H9 (cell line): ENCODE data around the gene SKIC2. TPM values are rescaled to one million over a fixed set of nuclear protein-coding genes. Genes with fewer than 3 reads are reported as not detected.

ENCODE experiments used
- DNase-seq: peaks from one replicate; pipeline ENCODE4 v3.0.0-alpha.2; 2017
- H2AFZ ChIP-seq: one replicate; pipeline ENCODE4 v1.6.1; 2013; ENCODE audit warnings: mild to moderate bottlenecking, low read length, control low read depth, moderate library complexity
- H2AK5ac ChIP-seq: 2 replicates; pipeline ENCODE4 v1.6.1; 2013; ENCODE audit warnings: low read length, control low read depth, mixed read lengths; ENCODE audit not compliant: insufficient read length
- H2BK120ac ChIP-seq: one replicate; pipeline ENCODE4 v1.6.1; 2013; ENCODE audit warnings: low read depth, mild to moderate bottlenecking, low read length, control low read depth, inconsistent platforms; ENCODE audit not compliant: poor library complexity, severe bottlenecking
- H2BK12ac ChIP-seq: 2 replicates; pipeline ENCODE4 v1.6.1; 2013; ENCODE audit warnings: low read length, control low read depth, mixed read lengths, low read depth; ENCODE audit not compliant: insufficient read length
- H2BK15ac ChIP-seq: 2 replicates; pipeline ENCODE4 v1.6.1; 2013; ENCODE audit warnings: low read depth, low read length, control low read depth
- H2BK20ac ChIP-seq: one replicate; pipeline ENCODE4 v1.6.1; 2013; ENCODE audit warnings: low read depth, mild to moderate bottlenecking, low read length, control low read depth, inconsistent platforms; ENCODE audit not compliant: poor library complexity, severe bottlenecking
- H2BK5ac ChIP-seq: 2 replicates; pipeline ENCODE4 v1.6.1; 2013; ENCODE audit warnings: low read length, control low read depth, mixed read lengths; ENCODE audit not compliant: insufficient read length
- H3K14ac ChIP-seq: 2 replicates; pipeline ENCODE4 v1.6.1; 2013; ENCODE audit warnings: low read length, control low read depth; ENCODE audit not compliant: insufficient read depth
- H3K18ac ChIP-seq: 2 replicates; pipeline ENCODE4 v1.6.1; 2013; ENCODE audit warnings: low read depth, mild to moderate bottlenecking, mixed read lengths, low read length, control low read depth; ENCODE audit not compliant: insufficient read length
- H3K23ac ChIP-seq: 2 replicates; pipeline ENCODE4 v1.6.1; 2013; ENCODE audit warnings: low read length, control low read depth, mixed read lengths, low read depth; ENCODE audit not compliant: insufficient read length
- H3K23me2 ChIP-seq: 2 replicates; pipeline ENCODE4 v1.6.1; 2013; ENCODE audit warnings: low read depth, mild to moderate bottlenecking, mixed read lengths, low read length, control low read depth; ENCODE audit not compliant: insufficient read length, poor library complexity, severe bottlenecking
- H3K27ac ChIP-seq: 2 replicates; pipeline ENCODE4 v1.5.1; 2013; ENCODE audit warnings: low read length, control low read depth, mixed read lengths, low read depth; ENCODE audit not compliant: insufficient read length
- H3K27me3 ChIP-seq: 2 replicates; pipeline ENCODE4 v1.6.1; 2013; ENCODE audit warnings: low read length, control low read depth, inconsistent platforms; ENCODE audit not compliant: insufficient read depth
- H3K4ac ChIP-seq: 2 replicates; pipeline ENCODE4 v1.6.1; 2013; ENCODE audit warnings: low read depth, mild to moderate bottlenecking, control low read depth, inconsistent platforms, low read length, moderate library complexity
- H3K4me1 ChIP-seq: 2 replicates; pipeline ENCODE4 v1.6.1; 2013; ENCODE audit warnings: low read length, control low read depth, inconsistent platforms; ENCODE audit not compliant: insufficient read depth
- H3K4me2 ChIP-seq: 2 replicates; pipeline ENCODE4 v1.6.1; 2013; ENCODE audit warnings: low read length, control low read depth, mixed read lengths; ENCODE audit not compliant: insufficient read length, insufficient read depth
- H3K56ac ChIP-seq: 2 replicates; pipeline ENCODE4 v1.6.1; 2013; ENCODE audit warnings: low read depth, mild to moderate bottlenecking, mixed read lengths, low read length, control low read depth; ENCODE audit not compliant: insufficient read length
- H3K79me1 ChIP-seq: 2 replicates; pipeline ENCODE4 v1.6.1; 2013; ENCODE audit warnings: low read depth, mild to moderate bottlenecking, moderate library complexity, low read length, control low read depth, inconsistent platforms; ENCODE audit not compliant: insufficient read depth, poor library complexity, severe bottlenecking
- H3K79me2 ChIP-seq: 2 replicates; pipeline ENCODE4 v1.6.1; 2013; ENCODE audit warnings: low read length, control low read depth, inconsistent platforms; ENCODE audit not compliant: insufficient read depth
- H3K9ac ChIP-seq: 2 replicates; pipeline ENCODE4 v1.6.1; 2013; ENCODE audit warnings: low read length, control low read depth, mixed read lengths; ENCODE audit not compliant: insufficient read length; ENCODE audit errors: extremely low read depth
- H3K9me3 ChIP-seq: one replicate; pipeline ENCODE4 v1.6.1; 2013; ENCODE audit warnings: low read depth, low read length, inconsistent platforms; ENCODE audit not compliant: control insufficient read depth
- H3T11ph ChIP-seq: one replicate; pipeline ENCODE4 v1.6.1; 2013; ENCODE audit warnings: mild to moderate bottlenecking, low read length, control low read depth, inconsistent platforms
- H4K20me1 ChIP-seq: one replicate; pipeline ENCODE4 v1.6.1; 2013; ENCODE audit not compliant: control insufficient read depth, insufficient read length, insufficient read depth
- H4K5ac ChIP-seq: 2 replicates; pipeline ENCODE4 v1.6.1; 2013; ENCODE audit warnings: low read depth, mild to moderate bottlenecking, mixed read lengths, low read length, control low read depth; ENCODE audit not compliant: insufficient read length
- H4K8ac ChIP-seq: replicated peaks from 2 replicates; pipeline ENCODE4 v1.6.1; 2013; ENCODE audit warnings: low read length, control low read depth, mixed read lengths, low read depth; ENCODE audit not compliant: insufficient read length
- H4K91ac ChIP-seq: 2 replicates; pipeline ENCODE4 v1.6.1; 2013; ENCODE audit warnings: low read depth, mild to moderate bottlenecking, moderate library complexity, mixed read lengths, low read length, control low read depth; ENCODE audit not compliant: insufficient read length
- H3K27ac Mint-ChIP-seq, 3 experiments: 2 replicates in 2 of 3; 3 replicates in 1 of 3; pipeline ENCODE4 v1.8.0; 2020 to 2021; ENCODE audit warnings: mixed read lengths in 3 of 3, mild to moderate bottlenecking in 1 of 3, moderate library complexity in 1 of 3
- H3K27me3 Mint-ChIP-seq: 2 replicates; pipeline ENCODE4 v1.8.0; 2021; ENCODE audit warnings: low read depth, mild to moderate bottlenecking, moderate library complexity, mixed read lengths
- H3K36me3 Mint-ChIP-seq, 3 experiments: 2 replicates in 2 of 3; 3 replicates in 1 of 3; pipeline ENCODE4 v1.8.0; 2020 to 2021; ENCODE audit warnings: low read depth in 3 of 3, mixed read lengths in 3 of 3; ENCODE audit not compliant: insufficient read depth in 1 of 3
- H3K4me1 Mint-ChIP-seq, 2 experiments: 2 replicates each; pipeline ENCODE4 v1.8.0; 2020; ENCODE audit warnings: mixed read lengths in 2 of 2
- H3K4me3 Mint-ChIP-seq, 2 experiments: 2 replicates in 1 of 2; 3 replicates in 1 of 2; pipeline ENCODE4 v1.8.0; 2020 to 2021; ENCODE audit warnings: mild to moderate bottlenecking in 2 of 2, mixed read lengths in 2 of 2, moderate library complexity in 1 of 2
- H3K9me3 Mint-ChIP-seq, 2 experiments: 2 replicates in 1 of 2; 3 replicates in 1 of 2; pipeline ENCODE4 v1.8.0; 2020; ENCODE audit warnings: mild to moderate bottlenecking in 2 of 2, mixed read lengths in 2 of 2, moderate library complexity in 1 of 2
- CTCF ChIP-seq: fragments of 200-600 bp; sonication (generic); conservative IDR thresholded peaks from 3 replicates; pipeline ENCODE4 v1.8.0; 2021; ENCODE audit warnings: antibody characterized with exemption, mild to moderate bottlenecking
- WGBS: extraction: QIAGEN DNeasy Blood & Tissue Kit; methylation state at CpG from one replicate; pipeline ENCODE4 v1.1.7; 2013; ENCODE audit warnings: missing lambda C conversion rate, low lambda C conversion rate, mixed read lengths; ENCODE audit not compliant: insufficient read length; ENCODE audit errors: extremely low coverage; 5-methylcytosine and 5-hydroxymethylcytosine counted together
- total RNA-seq: library from RNA; stranded (reverse); gene quantifications from 2 replicates; pipeline ENCODE4 v1.2.1, GENCODE V29; 2021

SKIC2 gene
- total RNA-seq, 1 experiment from 2014 or later, result 86.2 TPM

DNA sequence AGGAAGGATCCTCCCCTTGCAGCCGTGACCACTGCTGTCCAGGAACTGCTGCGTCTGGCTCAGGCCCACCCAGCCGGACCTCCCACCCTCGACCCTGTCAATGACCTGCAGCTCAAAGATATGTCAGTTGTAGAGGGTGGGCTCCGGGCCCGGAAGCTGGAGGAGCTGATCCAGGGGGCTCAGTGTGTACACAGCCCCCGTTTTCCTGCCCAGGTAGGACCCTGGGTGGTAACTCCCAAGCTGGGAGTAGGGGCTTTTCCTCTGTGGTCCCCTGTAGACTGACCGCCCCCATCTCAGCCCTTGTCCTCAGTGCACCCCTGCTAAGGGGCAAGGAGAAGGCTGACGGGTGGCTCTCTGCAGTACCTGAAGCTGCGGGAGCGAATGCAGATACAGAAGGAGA lies 9.4 kb downstream of the SKIC2 start:
- peaks cover 6% of the 10 kb centered on the region for H3K23me2 ChIP-seq
- H3K9me3 ChIP-seq, result no peaks in the 10 kb centered on the region
- no peak overlapping the region for H3K18ac ChIP-seq
- H4K91ac ChIP-seq, result no peak overlapping the region
- H3K56ac ChIP-seq, result no peak overlapping the region
- no peak overlapping the region for H2AFZ ChIP-seq
- no peak overlapping the region for H4K5ac ChIP-seq
- H3K4ac ChIP-seq, result no peak overlapping the region
- Mint-ChIP-seq H3K27ac (no peak overlapping the region), H3K27me3 (no peaks in the 10 kb centered on the region; the same call in 1 of the 2 replicates), H3K4me1 (peaks cover 7 to 11% of the 10 kb centered on the region in 2 experiments), H3K36me3 (peaks cover 33 to 72% (median 66%) of the 10 kb centered on the region in 3 experiments; a peak in 6 of 7 replicates), H3K9me3 (no peaks in the 10 kb centered on the region), H3K4me3 (no peak overlapping the region)
- no peak overlapping the region for H2AK5ac ChIP-seq
- no peak overlapping the region for H2BK15ac ChIP-seq
- no peak overlapping the region for H2BK5ac ChIP-seq
- H4K20me1 ChIP-seq, result no peaks in the 10 kb centered on the region
- no peak overlapping the region for H3K14ac ChIP-seq
- no peak overlapping the region for H2BK120ac ChIP-seq
- no peak for TF ChIP-seq CTCF
- H3K4me2 ChIP-seq, result no peak overlapping the region
- no peaks in the 10 kb centered on the region for H3K79me1 ChIP-seq
- no peak for DNase-seq
- H3K23ac ChIP-seq, result no peak overlapping the region
- no peak overlapping the region for H4K8ac ChIP-seq
- H3T11ph ChIP-seq, result no peak overlapping the region
- no peak overlapping the region for H2BK12ac ChIP-seq
- H2BK20ac ChIP-seq, result no peak overlapping the region
- no peaks in the 10 kb centered on the region for H3K27me3 ChIP-seq
- no peaks in the 10 kb centered on the region; the same call in 1 of the 2 replicates for H3K79me2 ChIP-seq
- no CpG with 5 or more reads among the region's 11 CpGs for WGBS
- no peak overlapping the region for H3K9ac ChIP-seq
- no peak overlapping the region for H3K27ac ChIP-seq
- peaks cover 3% of the 10 kb centered on the region; the same call in 1 of the 2 replicates for H3K4me1 ChIP-seq
